ENCODE results near the gene RPLP2.

Gene RPLP2

GRCh38 chr11:790721-791564 lies 18.8 kb upstream of the RPLP2 start:
- TF ChIP-seq PAX5 (IDR thresholded peaks at IDR 0.05; ENCODE audit: insufficient read depth, low read length, severe bottlenecking) (no peak), POLR2A (IDR thresholded peaks at IDR 0.05; ENCODE audit: low read depth, low read length) (no peak), POLR2AphosphoS5 (IDR thresholded peaks at IDR 0.05; ENCODE audit: low read depth, low read length) (no peak), POU2F2 (IDR thresholded peaks at IDR 0.05; ENCODE audit: low read depth, low read length) (no peak), TAF1 (IDR thresholded peaks at IDR 0.05; ENCODE audit: low read depth, low read length) (no peak), SPI1 (IDR thresholded peaks at IDR 0.05; ENCODE audit: low read depth, low read length) (no peak)
- no peak for FAIRE-seq

GRCh38 chr11:791658-792534 lies 17.9 kb upstream of the RPLP2 start:
- TF ChIP-seq SPI1 (IDR thresholded peaks at IDR 0.05; ENCODE audit: low read depth, low read length), result no peak
- TF ChIP-seq TAF1 (IDR thresholded peaks at IDR 0.05; ENCODE audit: low read depth, low read length), result no peak
- TF ChIP-seq POU2F2 (IDR thresholded peaks at IDR 0.05; ENCODE audit: low read depth, low read length), result no peak
- TF ChIP-seq POLR2AphosphoS5 (IDR thresholded peaks at IDR 0.05; ENCODE audit: low read depth, low read length), result no peak
- TF ChIP-seq POLR2A (IDR thresholded peaks at IDR 0.05; ENCODE audit: low read depth, low read length), result no peak
- TF ChIP-seq PAX5 (IDR thresholded peaks at IDR 0.05; ENCODE audit: insufficient read depth, low read length, severe bottlenecking), result no peak
- FAIRE-seq (no peak), DNase-seq (ENCODE audit: insufficient read length, low spot score) (no peak)

More at GRCh38 chr11:790721-791564, 18.8 kb upstream of the RPLP2 start:
- DNase-seq (ENCODE audit: insufficient read length, low spot score), result no peak

- no peak for FAIRE-seq
- TF ChIP-seq POLR2A (IDR thresholded peaks at IDR 0.05; ENCODE audit: low read depth, low read length) (no peak), TAF1 (IDR thresholded peaks at IDR 0.05; ENCODE audit: low read depth, low read length) (no peak)
- no peak for DNase-seq (ENCODE audit: insufficient read length, low spot score)
Measured at GRCh38 chr11:792535-792821, 17.3 kb upstream of the RPLP2 start.

- TF ChIP-seq POU2F2 (IDR thresholded peaks at IDR 0.05; ENCODE audit: low read depth, low read length) (no peak), TAF1 (IDR thresholded peaks at IDR 0.05; ENCODE audit: low read depth, low read length) (no peak), SPI1 (IDR thresholded peaks at IDR 0.05; ENCODE audit: low read depth, low read length) (no peak), POLR2AphosphoS5 (IDR thresholded peaks at IDR 0.05; ENCODE audit: low read depth, low read length) (no peak), POLR2A (IDR thresholded peaks at IDR 0.05; ENCODE audit: low read depth, low read length) (no peak), PAX5 (IDR thresholded peaks at IDR 0.05; ENCODE audit: insufficient read depth, low read length, severe bottlenecking) (no peak)
- FAIRE-seq, result no peak
Measured at GRCh38 chr11:792873-793272, 16.9 kb upstream of the RPLP2 start.

GRCh38 chr11:793556-793955 lies 16.2 kb upstream of the RPLP2 start:
- no peak for DNase-seq (ENCODE audit: insufficient read length, low spot score)
- no peak for FAIRE-seq
- TF ChIP-seq POLR2AphosphoS5 (IDR thresholded peaks at IDR 0.05; ENCODE audit: low read depth, low read length), result no peak
- TF ChIP-seq SPI1 (IDR thresholded peaks at IDR 0.05; ENCODE audit: low read depth, low read length), result no peak
- no peak for TF ChIP-seq POU2F2 (IDR thresholded peaks at IDR 0.05; ENCODE audit: low read depth, low read length)
- no peak for TF ChIP-seq TAF1 (IDR thresholded peaks at IDR 0.05; ENCODE audit: low read depth, low read length)
- no peak for TF ChIP-seq POLR2A (IDR thresholded peaks at IDR 0.05; ENCODE audit: low read depth, low read length)
- TF ChIP-seq PAX5 (IDR thresholded peaks at IDR 0.05; ENCODE audit: insufficient read depth, low read length, severe bottlenecking), result no peak

More at GRCh38 chr11:792873-793272, 16.9 kb upstream of the RPLP2 start:
- DNase-seq (ENCODE audit: insufficient read length, low spot score), result no peak

- FAIRE-seq (no peak), DNase-seq (ENCODE audit: insufficient read length, low spot score) (no peak)
- TF ChIP-seq POLR2A (IDR thresholded peaks at IDR 0.05; ENCODE audit: low read depth, low read length) (no peak), POU2F2 (IDR thresholded peaks at IDR 0.05; ENCODE audit: low read depth, low read length) (no peak), TAF1 (IDR thresholded peaks at IDR 0.05; ENCODE audit: low read depth, low read length) (no peak), POLR2AphosphoS5 (IDR thresholded peaks at IDR 0.05; ENCODE audit: low read depth, low read length) (no peak), SPI1 (IDR thresholded peaks at IDR 0.05; ENCODE audit: low read depth, low read length) (no peak), PAX5 (IDR thresholded peaks at IDR 0.05; ENCODE audit: insufficient read depth, low read length, severe bottlenecking) (no peak)
Measured at GRCh38 chr11:794013-794765, 15.6 kb upstream of the RPLP2 start.

GRCh38 chr11:794766-795633 lies 14.8 kb upstream of the RPLP2 start:
- TF ChIP-seq TAF1 (IDR thresholded peaks at IDR 0.05; ENCODE audit: low read depth, low read length), result no peak
- TF ChIP-seq POLR2A (IDR thresholded peaks at IDR 0.05; ENCODE audit: low read depth, low read length), result no peak
- no peak for TF ChIP-seq POLR2AphosphoS5 (IDR thresholded peaks at IDR 0.05; ENCODE audit: low read depth, low read length)
- no peak for TF ChIP-seq SPI1 (IDR thresholded peaks at IDR 0.05; ENCODE audit: low read depth, low read length)
- TF ChIP-seq POU2F2 (IDR thresholded peaks at IDR 0.05; ENCODE audit: low read depth, low read length), result no peak
- TF ChIP-seq PAX5 (IDR thresholded peaks at IDR 0.05; ENCODE audit: insufficient read depth, low read length, severe bottlenecking), result no peak
- FAIRE-seq, result no peak
- DNase-seq (ENCODE audit: insufficient read length, low spot score), result no peak

All from GM12891 (cell line).